GM18511 (cell line): ENCODE data around the gene TTI1.
"Not testable (repeated sequence)": the region's sequence is repeated elsewhere in the genome, so short reads cannot be mapped to it uniquely, and the experiment has no call there.

Source experiments
- ATAC-seq: cut with Tn5 transposase; IDR thresholded peaks from one replicate; pipeline ENCODE4 v1.9.1; 2021; ENCODE audit warnings: mild to moderate bottlenecking, moderate library complexity; ENCODE audit not compliant: unreplicated experiment

TTI1 gene

GRCh38 chr20:38012332-38012731 lies 20.9 kb downstream of the TTI1 start:
- ATAC-seq, result no peak

GRCh38 chr20:38011696-38012095 lies 21.6 kb downstream of the TTI1 start:
- no peak for ATAC-seq

GRCh38 chr20:38009416-38009815 lies 23.8 kb downstream of the TTI1 start:
- ATAC-seq, result not testable (repeated sequence)

DNA sequence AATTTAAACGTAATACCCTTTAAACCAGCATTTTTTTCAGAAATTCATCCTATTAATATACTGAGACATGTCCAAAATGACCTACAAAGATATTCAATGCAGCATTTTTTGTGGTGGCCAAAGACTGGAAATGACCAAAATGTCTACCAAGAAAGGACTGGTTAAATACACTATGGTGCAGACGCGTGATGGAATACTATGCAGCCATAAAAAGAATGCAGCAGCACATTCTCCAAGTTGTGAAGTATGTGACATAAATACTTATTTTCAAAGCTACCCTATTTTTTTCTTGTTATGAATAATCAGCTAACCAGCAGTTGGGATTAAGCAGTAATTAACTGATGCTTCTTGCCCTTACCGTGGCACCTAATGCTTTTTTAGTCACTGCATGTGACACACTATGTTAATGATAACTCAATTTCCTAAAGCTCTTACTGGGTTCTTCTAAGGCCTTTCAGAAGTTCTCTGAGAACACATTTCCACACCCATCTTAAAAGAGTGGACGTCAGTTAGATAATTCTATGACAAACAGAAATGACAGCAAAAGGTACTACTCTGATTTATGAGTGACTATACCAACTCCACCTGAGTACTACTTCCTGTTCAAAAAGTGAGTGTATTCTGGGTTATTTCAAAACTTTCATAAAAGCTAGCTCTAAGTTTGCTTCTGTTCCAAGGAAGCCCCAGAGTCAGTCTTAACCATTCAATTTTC lies 24.9 kb downstream of the TTI1 start:
- no peak for ATAC-seq

GRCh38 chr20:38007526-38007925 lies 25.7 kb downstream of the TTI1 start:
- ATAC-seq, result no peak

GRCh38 chr20:38005903-38006302 lies 27.4 kb downstream of the TTI1 start:
- ATAC-seq, result no peak

DNA sequence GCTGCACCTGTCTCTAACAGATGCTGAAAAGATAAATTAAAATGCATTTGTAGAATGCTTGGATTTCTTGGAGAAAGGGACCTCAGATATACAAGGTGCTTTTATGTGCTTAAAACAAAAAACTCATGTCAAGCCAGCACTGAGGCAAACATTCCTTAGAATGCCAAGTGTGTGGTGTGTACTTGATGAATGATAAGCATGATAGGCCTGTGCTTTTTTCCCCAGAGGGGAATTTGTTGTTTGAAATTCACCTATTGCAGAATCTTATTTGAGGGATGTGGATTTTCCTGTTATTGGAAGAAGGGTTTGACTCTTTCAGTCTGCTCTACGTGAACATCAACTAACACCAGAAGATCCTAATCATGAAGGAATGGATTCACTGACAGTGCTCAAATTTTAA lies 28.8 kb downstream of the TTI1 start:
- no peak for ATAC-seq

DNA sequence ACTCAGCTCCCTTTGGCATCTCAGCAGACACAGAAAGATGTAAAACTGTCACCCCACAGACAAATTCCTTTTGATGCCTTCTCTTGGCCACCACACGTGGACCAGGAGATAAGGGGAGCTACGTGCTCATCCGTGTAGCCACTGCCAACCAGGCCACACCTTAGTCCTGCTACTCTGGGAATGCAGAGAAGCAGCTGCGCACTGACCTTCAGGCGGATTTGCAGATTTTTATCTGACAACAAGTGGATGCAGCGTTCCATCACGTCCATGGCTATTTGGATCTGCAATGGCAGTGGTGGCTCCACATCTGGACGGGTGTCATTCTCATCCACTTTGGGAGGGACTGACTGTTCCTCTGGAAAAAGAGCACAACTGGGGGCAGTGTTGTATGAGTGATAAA lies 30.8 kb downstream of the TTI1 start:
- ATAC-seq, result no peak

- ATAC-seq, result no peak
These were observed 31.3 kb downstream of the TTI1 start for GRCh38 chr20:38001981-38002380.

DNA sequence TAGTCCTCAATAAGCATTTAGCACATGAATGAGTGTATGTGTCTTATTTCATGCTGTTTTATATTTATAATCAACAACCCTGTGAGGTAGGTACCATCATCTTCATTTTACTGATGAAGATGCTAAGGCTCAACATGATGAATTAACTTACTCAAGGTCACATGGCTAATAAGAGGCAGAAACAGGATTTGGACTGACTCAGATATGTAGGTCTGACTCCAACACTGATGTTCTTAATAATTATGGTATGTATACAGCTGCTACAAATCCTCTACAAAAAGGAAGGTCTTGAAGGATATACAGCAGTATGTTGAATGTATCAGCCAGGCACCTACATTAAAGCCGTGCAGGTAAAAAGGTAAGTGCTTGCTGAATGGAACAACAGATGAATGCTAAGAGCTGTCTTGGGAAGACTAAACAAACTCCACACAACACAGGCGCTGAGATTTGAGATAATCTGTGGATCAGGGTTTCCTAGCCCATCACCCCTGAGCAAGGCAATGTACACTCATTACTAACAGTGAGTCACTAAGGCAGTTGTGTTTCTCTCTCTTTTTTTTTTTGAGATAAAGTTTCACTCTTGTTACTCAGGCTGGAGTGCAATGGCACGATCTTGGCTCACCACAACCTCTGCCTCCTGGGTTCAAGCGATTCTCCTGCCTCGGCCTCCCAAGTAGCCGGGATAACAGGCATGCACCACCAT lies 31.9 kb downstream of the TTI1 start:
- ATAC-seq, result no peak

DNA sequence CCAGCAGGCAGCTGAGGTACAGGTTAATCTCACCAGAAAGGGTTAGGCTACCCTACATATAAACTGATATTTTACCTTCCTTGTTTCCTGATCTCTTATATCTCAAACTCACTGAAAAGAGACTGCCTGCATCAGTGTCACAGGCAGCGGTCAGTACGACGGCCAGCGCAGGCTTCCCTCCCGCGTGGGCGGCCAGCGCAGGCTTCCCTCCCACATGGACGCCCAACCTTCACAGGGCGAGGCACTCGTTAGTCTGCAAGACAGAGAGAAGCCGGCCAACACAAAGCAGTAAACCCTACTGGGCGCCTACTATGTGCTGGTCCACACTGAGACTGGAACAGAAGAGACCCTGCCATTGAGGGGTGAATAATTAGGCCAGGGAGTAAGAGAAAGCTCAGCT lies 33.0 kb downstream of the TTI1 start:
- no peak for ATAC-seq

GRCh38 chr20:37999526-38000263 lies 33.6 kb downstream of the TTI1 start:
- no peak for ATAC-seq

- ATAC-seq, result no peak
These were observed 35.7 kb downstream of the TTI1 start for GRCh38 chr20:37997516-37997915.

- ATAC-seq, result no peak
These were observed 37.2 kb downstream of the TTI1 start for GRCh38 chr20:37995856-37996605.

DNA sequence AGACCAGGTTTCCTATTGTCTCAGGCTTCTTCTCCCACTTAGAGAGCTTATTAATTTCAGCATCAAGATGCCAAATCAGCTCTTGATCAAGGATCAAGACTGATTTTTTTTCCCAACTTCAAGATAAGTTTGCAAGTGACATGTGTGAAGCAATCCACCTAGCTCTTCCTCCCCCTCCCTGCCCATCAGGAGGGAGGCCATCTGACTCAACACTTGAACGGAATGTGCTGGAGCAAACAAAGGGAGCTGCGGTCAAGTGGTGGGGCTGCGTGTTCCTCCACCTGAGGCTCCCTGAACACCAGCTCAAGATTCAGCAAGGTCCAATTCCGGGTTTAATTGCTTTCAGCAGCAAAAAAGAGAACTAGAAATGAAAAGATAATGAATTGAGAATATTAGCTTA lies 38.7 kb downstream of the TTI1 start:
- no peak for ATAC-seq

- ATAC-seq, result no peak
These were observed 40.4 kb downstream of the TTI1 start for GRCh38 chr20:37992802-37993409.

GRCh38 chr20:37991908-37992307 lies 41.3 kb downstream of the TTI1 start:
- no peak for ATAC-seq

- no peak for ATAC-seq
These were observed 41.9 kb downstream of the TTI1 start for GRCh38 chr20:37991157-37991866.

DNA sequence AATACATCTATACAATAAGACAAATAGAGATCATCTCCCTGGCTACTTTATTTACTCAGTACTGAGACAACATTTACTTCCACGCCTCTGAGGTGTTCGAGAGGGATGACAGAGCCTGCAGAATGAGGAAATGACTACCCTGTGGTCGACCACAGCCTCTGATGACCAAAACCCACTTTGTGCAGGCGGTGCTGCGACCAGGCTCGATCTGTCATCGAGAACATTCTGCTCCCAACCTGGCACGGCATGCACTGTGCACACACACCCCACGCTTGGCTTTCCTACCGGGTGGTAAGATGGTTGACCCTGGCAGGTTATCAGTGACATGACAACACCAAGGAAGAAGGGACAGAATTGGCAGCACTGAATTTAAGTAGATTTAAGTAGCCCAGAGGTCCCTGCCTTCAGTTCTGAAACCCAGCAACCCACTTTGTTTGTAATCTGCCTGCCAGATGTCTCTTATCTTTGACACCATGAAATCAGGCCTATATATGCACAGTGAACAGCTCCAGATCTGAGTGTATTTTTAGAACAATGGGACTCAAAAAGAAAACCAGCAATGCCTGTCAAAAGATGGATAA lies 42.6 kb downstream of the TTI1 start:
- ATAC-seq, result peak; percentile 92
